22Rv1 (cell line): ENCODE measurements around the gene ACTN3.
A peak's percentile ranks its signal among the peaks of the same experiment; 100 is the strongest.

Experiments used
- H3K27ac ChIP-seq: fragments of 450-650 bp; 2 replicates; pipeline ENCODE4 v1.5.1; 2017
- CTCF ChIP-seq: fragments of 450-650 bp; IDR thresholded peaks from 2 replicates; pipeline ENCODE4 v1.5.1; 2017; ENCODE audit warnings: mild to moderate bottlenecking
- ZFX ChIP-seq: fragments of 450-650 bp; IDR thresholded peaks from 2 replicates; pipeline ENCODE4 v1.6.1; 2017; ENCODE audit warnings: antibody characterized with exemption, borderline replicate concordance

The ACTN3 gene

DNA sequence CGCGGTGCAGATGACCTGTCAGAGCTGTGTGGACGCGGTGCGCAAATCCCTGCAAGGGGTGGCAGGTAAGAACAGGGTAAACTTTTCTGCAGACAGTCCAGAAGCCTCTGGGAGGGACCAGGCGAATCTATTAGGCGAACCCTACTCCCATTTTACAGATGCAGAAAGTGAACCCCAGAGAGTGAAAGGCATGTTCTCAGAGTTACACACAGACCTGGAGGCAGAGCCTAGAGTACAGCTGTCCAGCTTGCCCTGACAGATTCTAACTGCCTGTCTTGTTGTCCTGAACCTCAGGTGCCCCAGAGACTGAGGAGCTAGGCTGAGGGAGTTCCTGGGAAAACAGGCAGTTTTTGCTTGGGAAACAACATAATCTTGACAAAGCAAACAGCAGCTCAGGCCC lies 46.9 kb downstream of the ACTN3 start:
- TF ChIP-seq ZFX = no peak
- no peak for TF ChIP-seq CTCF
- peak overlapping the region; percentile 56 for H3K27ac ChIP-seq

- no peak for TF ChIP-seq CTCF
- TF ChIP-seq ZFX = no peak
- no peak overlapping the region for H3K27ac ChIP-seq
These were observed 48.7 kb downstream of the ACTN3 start for GRCh38 chr11:66595245-66595904.

GRCh38 chr11:66598993-66599392 lies 52.3 kb downstream of the ACTN3 start:
- H3K27ac ChIP-seq = no peak overlapping the region
- TF ChIP-seq ZFX = no peak
- TF ChIP-seq CTCF = no peak

DNA sequence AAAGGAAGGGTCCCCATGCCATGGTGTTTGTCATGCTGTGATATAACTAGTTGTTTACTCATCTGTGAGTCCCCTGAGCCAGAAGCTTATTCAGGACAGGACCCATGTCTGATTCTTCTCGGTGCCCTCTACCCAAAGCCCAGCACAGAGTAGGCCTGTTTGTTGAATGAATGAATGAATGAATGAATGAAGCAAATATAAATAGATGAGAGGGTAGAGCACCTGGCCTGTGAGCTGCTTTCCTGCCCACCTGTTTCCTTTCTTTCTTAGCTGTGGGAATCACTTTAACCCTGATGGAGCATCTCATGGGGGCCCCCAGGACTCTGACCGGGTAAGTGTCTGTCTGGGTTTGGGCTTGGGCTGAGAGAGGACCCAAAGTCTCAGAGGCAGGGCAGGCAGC lies 53.5 kb downstream of the ACTN3 start:
- no peak overlapping the region for H3K27ac ChIP-seq
- TF ChIP-seq CTCF (no peak), ZFX (no peak)

GRCh38 chr11:66600631-66601233 lies 54.0 kb downstream of the ACTN3 start:
- no peak overlapping the region for H3K27ac ChIP-seq
- TF ChIP-seq CTCF = no peak
- TF ChIP-seq ZFX = no peak

DNA sequence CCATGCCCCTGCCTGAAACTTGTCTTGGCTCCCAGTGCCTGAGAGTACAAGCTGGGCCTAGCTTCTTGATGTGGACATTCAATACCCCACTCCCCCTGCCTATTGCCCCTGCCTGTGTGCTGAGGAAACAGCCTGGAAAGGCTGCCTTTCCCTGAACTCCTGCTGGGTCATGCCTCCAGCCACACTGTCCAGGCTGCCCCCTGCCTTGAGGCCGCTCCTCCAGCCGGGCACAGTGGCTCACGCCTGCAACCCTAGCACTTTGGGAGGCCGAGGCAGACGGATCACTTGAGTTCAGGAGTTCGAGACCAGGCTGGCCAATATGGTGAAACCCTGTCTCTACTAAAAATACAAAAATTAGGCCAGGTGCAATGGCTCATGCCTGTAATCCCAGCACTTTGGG lies 56.4 kb downstream of the ACTN3 start:
- TF ChIP-seq CTCF (no peak), ZFX (no peak)
- H3K27ac ChIP-seq = no peak overlapping the region

- no peak for TF ChIP-seq CTCF
- no peak for TF ChIP-seq ZFX
- H3K27ac ChIP-seq = no peak overlapping the region
These were observed 57.5 kb downstream of the ACTN3 start for GRCh38 chr11:66604155-66604554.

DNA sequence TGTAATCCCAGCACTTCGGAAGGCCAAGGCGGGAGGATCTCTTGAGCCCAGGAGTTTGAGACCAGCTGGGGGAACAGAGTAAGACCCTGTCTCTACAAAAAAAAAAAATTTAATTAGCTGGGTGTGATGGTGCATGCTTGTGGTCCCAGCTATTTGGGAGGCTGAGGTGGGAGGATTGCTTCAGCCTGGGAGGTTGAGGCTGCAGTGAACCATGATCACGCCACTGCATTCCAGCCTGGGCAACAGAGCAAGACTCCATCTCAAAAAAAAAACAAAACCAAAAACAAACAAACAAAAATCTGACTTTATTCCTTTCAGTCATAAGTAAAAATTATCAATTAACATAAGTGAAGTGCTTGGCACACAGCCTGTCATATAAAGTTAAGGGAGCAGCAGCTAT lies 59.9 kb downstream of the ACTN3 start:
- H3K27ac ChIP-seq = peak overlapping the region; percentile 4; the same call in 1 of the 2 replicates
